ENCODE measurements around the gene SORD. TPM values are rescaled to one million over a fixed set of nuclear protein-coding genes. Genes with fewer than 3 reads are reported as not detected.
"Not testable (repeated sequence)": the region's sequence is repeated elsewhere in the genome, so short reads cannot be mapped to it uniquely, and the experiment has no call there.

Gene SORD
- total and polyA plus RNA-seq, 7 donors: 2.7 to 8.9 (median 5.2) TPM

GRCh38 chr15:44997632-44998031, 25.4 kb upstream of the SORD start:
- 78 to 80% (median 79%) methylated on average over 3 of the region's 3 CpGs for WGBS, 3 donors
- H3K27ac ChIP-seq; H3K36me3 ChIP-seq (ENCODE audit: insufficient read depth in 1 of 2, low read depth in 1 of 2); H3K4me1 ChIP-seq; H3K27me3 ChIP-seq (ENCODE audit: insufficient read depth in 3 of 3, low read length in 2 of 3); H3K9me3 ChIP-seq; intact Hi-C loops (cut with DNase I); ATAC-seq; H3K4me3 ChIP-seq; DNase-seq: not testable (repeated sequence)

- TF ChIP-seq CTCF (IDR thresholded peaks at IDR 0.05): no peak
- Histone ChIP-seq H3K27me3 (ENCODE audit: insufficient read depth in 3 of 3, low read length in 2 of 3) (no peaks in the 10 kb centered on the region), H3K27ac (no peak overlapping the region), H3K36me3 (ENCODE audit: insufficient read depth in 1 of 2, low read depth in 1 of 2) (no peaks in the 10 kb centered on the region), H3K9me3 (no peaks in the 10 kb centered on the region), H3K4me1 (no peaks in the 10 kb centered on the region), H3K4me3 (no peak overlapping the region)
- ATAC-seq (no peak), DNase-seq (no peak)
- WGBS, 3 donors: 75 to 82% (median 81%) methylated on average over 2 of the region's 2 CpGs
- intact Hi-C loops (cut with DNase I): no loop called here
Measured at GRCh38 chr15:44999105-44999504, 23.9 kb upstream of the SORD start.

GRCh38 chr15:45001180-45001579, 21.8 kb upstream of the SORD start:
- H3K9me3 ChIP-seq; intact Hi-C loops (cut with DNase I); H3K4me1 ChIP-seq; H3K27me3 ChIP-seq (ENCODE audit: insufficient read depth in 3 of 3, low read length in 2 of 3); ATAC-seq; DNase-seq; H3K36me3 ChIP-seq (ENCODE audit: insufficient read depth in 1 of 2, low read depth in 1 of 2); H3K4me3 ChIP-seq; H3K27ac ChIP-seq: not testable (repeated sequence)
- 53 to 65% (median 55%) methylated on average over 1 of the region's 1 CpG for WGBS, 3 donors

GRCh38 chr15:45003731-45004410, 19.1 kb upstream of the SORD start:
- H3K9me3 ChIP-seq; H3K27ac ChIP-seq; H3K27me3 ChIP-seq (ENCODE audit: insufficient read depth in 3 of 3, low read length in 2 of 3); DNase-seq; H3K4me3 ChIP-seq; ATAC-seq; H3K36me3 ChIP-seq (ENCODE audit: insufficient read depth in 1 of 2, low read depth in 1 of 2); intact Hi-C loops (cut with DNase I); H3K4me1 ChIP-seq: not testable (repeated sequence)
- WGBS, 3 donors: 47 to 55% (median 53%) methylated on average over 2 of the region's 2 CpGs

GRCh38 chr15:45004590-45005175, 18.3 kb upstream of the SORD start:
- H3K9me3 ChIP-seq; DNase-seq; ATAC-seq; H3K36me3 ChIP-seq (ENCODE audit: insufficient read depth in 1 of 2, low read depth in 1 of 2); intact Hi-C loops (cut with DNase I); H3K4me1 ChIP-seq; H3K4me3 ChIP-seq; H3K27me3 ChIP-seq (ENCODE audit: insufficient read depth in 3 of 3, low read length in 2 of 3); H3K27ac ChIP-seq: not testable (repeated sequence)
- 86 to 92% (median 90%) methylated on average over 5 of the region's 5 CpGs for WGBS, 3 donors

- Histone ChIP-seq H3K27me3 (ENCODE audit: insufficient read depth in 3 of 3, low read length in 2 of 3) (no peaks in the 10 kb centered on the region), H3K36me3 (ENCODE audit: insufficient read depth in 1 of 2, low read depth in 1 of 2) (no peaks in the 10 kb centered on the region), H3K4me1 (no peaks in the 10 kb centered on the region), H3K9me3 (no peaks in the 10 kb centered on the region), H3K4me3 (no peak overlapping the region), H3K27ac (no peak overlapping the region)
- 74 to 77% (median 76%) methylated on average over 2 of the region's 2 CpGs for WGBS, 3 donors
- intact Hi-C loops (cut with DNase I): no loop called here
- no peak for TF ChIP-seq CTCF (IDR thresholded peaks at IDR 0.05)
- no peak for ATAC-seq
- no peak for DNase-seq
Measured at GRCh38 chr15:45009046-45009445, 13.9 kb upstream of the SORD start.

GRCh38 chr15:45015114-45015513, 7.9 kb upstream of the SORD start:
- intact Hi-C loops (cut with DNase I); DNase-seq; H3K9me3 ChIP-seq; H3K36me3 ChIP-seq (ENCODE audit: insufficient read depth in 1 of 2, low read depth in 1 of 2); H3K4me1 ChIP-seq; ATAC-seq; H3K27me3 ChIP-seq (ENCODE audit: insufficient read depth in 3 of 3, low read length in 2 of 3); H3K27ac ChIP-seq; H3K4me3 ChIP-seq: not testable (repeated sequence)
- 57 to 79% (median 76%) methylated on average over 1 of the region's 1 CpG for WGBS, 3 donors

- H3K4me3 ChIP-seq; ATAC-seq; H3K4me1 ChIP-seq; H3K9me3 ChIP-seq; H3K27ac ChIP-seq; intact Hi-C loops (cut with DNase I); H3K36me3 ChIP-seq (ENCODE audit: insufficient read depth in 1 of 2, low read depth in 1 of 2); DNase-seq; H3K27me3 ChIP-seq (ENCODE audit: insufficient read depth in 3 of 3, low read length in 2 of 3): not testable (repeated sequence)
- 88 to 89% (median 89%) methylated on average over 9 of the region's 9 CpGs for WGBS, 3 donors
Measured at GRCh38 chr15:45020222-45020900, 2.6 kb upstream of the SORD start.

GRCh38 chr15:45020901-45021259, 2.1 kb upstream of the SORD start:
- H3K27me3 ChIP-seq (ENCODE audit: insufficient read depth in 3 of 3, low read length in 2 of 3); ATAC-seq; H3K4me1 ChIP-seq; H3K27ac ChIP-seq; intact Hi-C loops (cut with DNase I); H3K4me3 ChIP-seq; H3K36me3 ChIP-seq (ENCODE audit: insufficient read depth in 1 of 2, low read depth in 1 of 2); H3K9me3 ChIP-seq; DNase-seq: not testable (repeated sequence)
- WGBS, 3 donors: 92 to 97% (median 95%) methylated on average over 9 of the region's 9 CpGs

Data from psoas muscle (tissue), 8 donors.